Esophagus muscularis mucosa (tissue), 4 donors: ENCODE data around the gene DUSP22. TPM values are rescaled to one million over a fixed set of nuclear protein-coding genes. Genes with fewer than 3 reads are reported as not detected.

ENCODE experiments used
- DNase-seq: peaks from one replicate; pipeline ENCODE4 v3.0.0-alpha.2; 2017; ENCODE audit errors: extremely low spot score
- H3K27ac ChIP-seq, 4 donors: fragments of 200-600 bp; sonication (generic); replicated peaks in 1 of 4; 1 replicate in 3 of 4; 2 replicates in 1 of 4; pipeline ENCODE4 v1.5.1; 2016 to 2019; ENCODE audit warnings: mild to moderate bottlenecking in 1 of 4
- H3K27me3 ChIP-seq, 4 donors: fragments of 200-600 bp; sonication (generic); one replicate each; pipeline versions ENCODE4 v1.5.1 to v1.6.0; 2016 to 2019
- H3K36me3 ChIP-seq, 4 donors: fragments of 200-600 bp; sonication (generic); one replicate each; pipeline ENCODE4 v1.5.1; 2016 to 2019
- H3K4me1 ChIP-seq, 4 donors: fragments of 200-600 bp; sonication (generic); one replicate each; pipeline ENCODE4 v1.5.1; 2016 to 2019
- H3K4me3 ChIP-seq, 4 donors: fragments of 200-600 bp; sonication (generic); 1 replicate in 2 of 4; 2 replicates in 2 of 4; pipeline ENCODE4 v1.5.1; 2016 to 2019; ENCODE audit warnings: mild to moderate bottlenecking in 4 of 4, moderate library complexity in 1 of 4
- H3K9me3 ChIP-seq, 4 donors: fragments of 200-600 bp; sonication (generic); 1 replicate in 3 of 4; 2 replicates in 1 of 4; pipeline ENCODE4 v1.5.1; 2016 to 2019
- CTCF ChIP-seq, 3 experiments: fragments of 200-600 bp in 2 of 3; fragments of 450-650 bp in 1 of 3; sonication (generic) in 2 of 3; IDR thresholded peaks; one replicate each; pipeline ENCODE4 v1.5.1; 2017 to 2019; ENCODE audit warnings: antibody characterized with exemption in 3 of 3, mild to moderate bottlenecking in 2 of 3, moderate library complexity in 1 of 3
- EP300 ChIP-seq: sonication (generic); formaldehyde crosslinking; IDR thresholded peaks from one replicate; pipeline ENCODE4 v1.6.1; 2017; ENCODE audit warnings: antibody characterized with exemption
- POLR2A ChIP-seq: fragments of 450-650 bp; IDR thresholded peaks from one replicate; pipeline ENCODE4 v1.6.1; 2017; ENCODE audit warnings: antibody characterized with exemption, moderate library complexity, mild to moderate bottlenecking, low read depth
- POLR2AphosphoS5 ChIP-seq, 2 donors: sonication (generic); formaldehyde crosslinking; IDR thresholded peaks; one replicate each; pipeline ENCODE4 v1.6.1; 2017; ENCODE audit warnings: antibody characterized with exemption in 2 of 2
- WGBS: methylation state at CpG from one replicate; pipeline ENCODE4 v1.1.5; 2018; 5-methylcytosine and 5-hydroxymethylcytosine counted together
- intact Hi-C: fragments of 100-400 bp; cut with DNase I; formaldehyde crosslinking; loops from one replicate; pipeline ENCODE4 v1.15.1; 2023
- total RNA-seq, 4 donors: library from RNA; depleted of rRNA; stranded (reverse); fragments of >200 nt; gene quantifications; one replicate each; pipeline versions ENCODE4 v1.1.0 to v1.2.1, GENCODE V29; 2016

Gene DUSP22
- total RNA-seq, 4 donors from 2014 or later: 67.7 to 95.6 (median 73.7) TPM

GRCh38 chr6:391559-392440 lies 99.5 kb downstream of the DUSP22 start, which contains the start of gene IRF4:
Gene IRF4 (plus strand): TSS chr6:391752. CDS start chr6:393153, 1,401 bp downstream.
- TF ChIP-seq EP300 (no peak), POLR2AphosphoS5 (IDR thresholded peaks at IDR 0.05) (peak in 1 of 2 donors; percentile 44)
- DNase-seq: no peak
- H3K4me3 ChIP-seq: peak within 1 kb of the TSS; percentile 44 to 61 (median 48)
- intact Hi-C loops: no loop called here
- H3K36me3 ChIP-seq: no peaks in the 10 kb centered on the region
- H3K9me3 ChIP-seq: no peaks in the 10 kb centered on the region
- 1% methylated on average over 57 of the region's 82 CpGs for whole genome bisulfite sequencing
- H3K27me3 ChIP-seq: peaks cover 4 to 96% (median 42%) of the 10 kb centered on the region in 4 donors
- peaks cover 18 to 35% (median 33%) of the 10 kb centered on the region in 4 donors for H3K4me1 ChIP-seq
- H3K27ac ChIP-seq: no peak within 1 kb of the TSS

- TF ChIP-seq POLR2AphosphoS5 (IDR thresholded peaks at IDR 0.05): no peak
- no peak for TF ChIP-seq EP300
- TF ChIP-seq POLR2A: no peak
- no peak for TF ChIP-seq CTCF (IDR thresholded peaks at IDR 0.05)
- Histone ChIP-seq H3K4me3 (peak overlapping the region; percentile 44 to 61 (median 48)), H3K4me1 (peaks cover 18 to 35% (median 33%) of the 10 kb centered on the region in 4 donors), H3K36me3 (no peaks in the 10 kb centered on the region), H3K9me3 (no peaks in the 10 kb centered on the region), H3K27ac (no peak overlapping the region), H3K27me3 (peaks cover 4 to 96% (median 42%) of the 10 kb centered on the region in 4 donors)
- intact Hi-C loops: no loop called here
- 1% methylated on average over 43 of the region's 108 CpGs for WGBS
- no peak for DNase-seq
Measured at GRCh38 chr6:392441-393390, 100.4 kb downstream of the DUSP22 start.

- Histone ChIP-seq H3K27ac (no peak overlapping the region), H3K9me3 (no peaks in the 10 kb centered on the region), H3K4me3 (peak overlapping the region; percentile 44 to 61 (median 48)), H3K36me3 (no peaks in the 10 kb centered on the region), H3K4me1 (peaks cover 18 to 35% (median 33%) of the 10 kb centered on the region in 4 donors), H3K27me3 (peaks cover 4 to 96% (median 42%) of the 10 kb centered on the region in 4 donors)
- 12% methylated on average over 33 of the region's 68 CpGs for WGBS
- no peak for DNase-seq
- no peak for TF ChIP-seq EP300
- TF ChIP-seq POLR2AphosphoS5 (IDR thresholded peaks at IDR 0.05): no peak
- no peak for TF ChIP-seq POLR2A
- intact Hi-C loops: no loop called here
Measured at GRCh38 chr6:393391-394221, 101.3 kb downstream of the DUSP22 start.

- Histone ChIP-seq H3K4me3 (no peak overlapping the region), H3K4me1 (peaks cover 18 to 35% (median 33%) of the 10 kb centered on the region in 4 donors), H3K36me3 (no peaks in the 10 kb centered on the region), H3K27ac (no peak overlapping the region), H3K9me3 (no peaks in the 10 kb centered on the region), H3K27me3 (peaks cover 4 to 89% (median 42%) of the 10 kb centered on the region in 4 donors)
- 73% methylated on average over 13 of the region's 13 CpGs for WGBS
- intact Hi-C loops: no loop called here
- TF ChIP-seq POLR2A: no peak
- no peak for TF ChIP-seq EP300
- no peak for TF ChIP-seq POLR2AphosphoS5 (IDR thresholded peaks at IDR 0.05)
- TF ChIP-seq CTCF (IDR thresholded peaks at IDR 0.05): no peak
- no peak for DNase-seq
Measured at GRCh38 chr6:394641-395289, 102.5 kb downstream of the DUSP22 start.
